ENCODE data around the gene KIF20A. TPM values are rescaled to one million over a fixed set of nuclear protein-coding genes. Genes with fewer than 3 reads are reported as not detected.

The KIF20A gene
- total RNA-seq, 1 experiment from 2014 or later: 81.9 TPM

- ChIA-PET POLR2A (interaction anchor here (1.0 to 2.1 kb wide), 9 partner anchors 10 to 141 kb away, joined by 3 to 12 read pairs (median 5); partner anchors contain the start of genes BRD8, CDC25C, FAM53C and KDM3B), CTCF (interaction anchor here (0.6 to 4.8 kb wide), 7 partner anchors 9 to 242 kb away, joined by 3 to 63 read pairs (median 4); partner anchors contain the start of gene KDM3B)
- TF ChIP-seq ZNF396 (CRISPR knock-in tag; IDR thresholded peaks at IDR 0.05; ENCODE audit: borderline replicate concordance) (no peak), ZNF232 (CRISPR knock-in tag; IDR thresholded peaks at IDR 0.05) (0 out of 2 replicates have a peak, but pooled peaks have one; percentile 30), ARID4B (CRISPR knock-in tag; IDR thresholded peaks at IDR 0.05; ENCODE audit: borderline replicate concordance) (no peak), USF2 (CRISPR knock-in tag; IDR thresholded peaks at IDR 0.05) (no peak)
- peak overlapping the region; percentile 99 for H3K4me3 Mint-ChIP-seq
- H3K27me3 Mint-ChIP-seq (ENCODE audit: low read depth): no peaks in the 10 kb centered on the region; the same call in none of the 2 replicates
- peak; percentile 1; the same call in 1 of the 2 replicates for ATAC-seq
- H3K4me1 Mint-ChIP-seq: peaks cover 5% of the 10 kb centered on the region; the same call in 1 of the 2 replicates
- no peak for DNase-seq (ENCODE audit: low spot score)
- peak overlapping the region; percentile 99 for H3K27ac Mint-ChIP-seq
- H3K36me3 Mint-ChIP-seq: peaks cover 13% of the 10 kb centered on the region
- no peaks in the 10 kb centered on the region for H3K9me3 Mint-ChIP-seq
These were observed 33.9 kb downstream of the KIF20A start for GRCh38 chr5:138212828-138213160.

GRCh38 chr5:138213161-138214029 lies 34.5 kb downstream of the KIF20A start, which contains the start of gene CDC23:
Gene CDC23 (minus strand): TSS chr5:138213323. CDS start chr5:138213312, 11 bp downstream.
- DNase-seq (ENCODE audit: low spot score): peak; percentile 95
- H3K36me3 Mint-ChIP-seq: peaks cover 9% of the 10 kb centered on the region
- CTCF ChIA-PET: interaction anchor here (0.6 to 4.8 kb wide), 10 partner anchors 9 to 291 kb away, joined by 3 to 63 read pairs (median 4); partner anchors contain the start of gene KDM3B
- H3K4me1 Mint-ChIP-seq: peaks cover 5% of the 10 kb centered on the region; the same call in 1 of the 2 replicates
- H3K9me3 Mint-ChIP-seq: no peaks in the 10 kb centered on the region
- no peaks in the 10 kb centered on the region; the same call in none of the 2 replicates for H3K27me3 Mint-ChIP-seq (ENCODE audit: low read depth)
- H3K4me3 Mint-ChIP-seq: peak within 1 kb of the TSS; percentile 99
- peak within 1 kb of the TSS; percentile 99 for H3K27ac Mint-ChIP-seq
- POLR2A ChIA-PET: interaction anchor here (0.6 to 2.1 kb wide), 14 partner anchors 10 to 362 kb away, joined by 3 to 12 read pairs (median 3); partner anchors contain the start of genes BRD8, CDC25C, FAM53C and HSPA9
- ATAC-seq: peak; percentile 98
- TF ChIP-seq ZNF232 (CRISPR knock-in tag; IDR thresholded peaks at IDR 0.05) (0 out of 2 replicates have a peak, but pooled peaks have one; percentile 7), FOXK1 (CRISPR knock-in tag; IDR thresholded peaks at IDR 0.05) (peak; percentile 73; the same call in 1 of the 2 replicates), FOXP4 (CRISPR knock-in tag; IDR thresholded peaks at IDR 0.05) (0 out of 2 replicates have a peak, but pooled peaks have one; percentile 62), SP1 (CRISPR knock-in tag; conservative IDR thresholded peaks at IDR 0.05) (peak; percentile 80), NFYB (CRISPR knock-in tag; conservative IDR thresholded peaks at IDR 0.05; ENCODE audit: low read depth) (peak; percentile 85), E2F4 (CRISPR knock-in tag; IDR thresholded peaks at IDR 0.05; ENCODE audit: borderline replicate concordance, low read depth) (peak; percentile 82; the same call in 1 of the 2 replicates), ETV6 (CRISPR knock-in tag; IDR thresholded peaks at IDR 0.05) (peak; percentile 63; the same call in 1 of the 2 replicates), ATF2 (CRISPR knock-in tag; IDR thresholded peaks at IDR 0.05; ENCODE audit: borderline replicate concordance, low read depth) (no peak), NR2C2 (CRISPR knock-in tag; IDR thresholded peaks at IDR 0.05) (no peak), ZNF425 (CRISPR knock-in tag; conservative IDR thresholded peaks at IDR 0.05) (no peak), SMAD4 (CRISPR knock-in tag; IDR thresholded peaks at IDR 0.05) (no peak), ZNF121 (CRISPR knock-in tag; IDR thresholded peaks at IDR 0.05) (no peak), ZNF423 (CRISPR knock-in tag; IDR thresholded peaks at IDR 0.05) (no peak)
